ENCODE results near the gene AEBP1.

Gene AEBP1

DNA sequence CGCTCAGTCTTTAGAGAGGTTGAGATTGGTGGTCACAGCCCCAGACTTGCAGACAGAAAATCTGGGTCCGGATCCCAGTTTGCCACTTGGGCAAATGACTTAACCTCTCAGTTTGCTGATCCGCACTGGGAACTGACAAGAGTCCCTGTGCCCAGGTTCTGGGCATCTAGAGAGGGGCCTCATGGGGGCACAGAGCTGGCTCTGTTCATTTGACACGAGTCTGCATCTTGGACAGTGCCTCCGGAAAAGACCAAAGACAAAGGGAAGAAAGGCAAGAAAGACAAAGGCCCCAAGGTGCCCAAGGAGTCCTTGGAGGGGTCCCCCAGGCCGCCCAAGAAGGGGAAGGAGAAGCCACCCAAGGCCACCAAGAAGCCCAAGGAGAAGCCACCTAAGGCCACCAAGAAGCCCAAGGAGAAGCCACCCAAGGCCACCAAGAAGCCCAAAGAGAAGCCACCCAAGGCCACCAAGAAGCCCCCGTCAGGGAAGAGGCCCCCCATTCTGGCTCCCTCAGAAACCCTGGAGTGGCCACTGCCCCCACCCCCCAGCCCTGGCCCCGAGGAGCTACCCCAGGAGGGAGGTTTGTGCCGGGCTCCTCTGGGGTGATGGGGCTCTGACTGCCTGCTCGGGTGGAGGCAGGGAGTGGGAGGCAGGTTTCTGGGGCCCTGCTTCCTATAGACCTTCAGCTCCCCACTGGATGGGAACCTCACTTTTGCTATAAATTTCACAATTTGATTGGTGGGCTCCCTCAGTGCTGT is 2.3 kb downstream of the AEBP1 start:
- DNase-seq: no peak

DNA sequence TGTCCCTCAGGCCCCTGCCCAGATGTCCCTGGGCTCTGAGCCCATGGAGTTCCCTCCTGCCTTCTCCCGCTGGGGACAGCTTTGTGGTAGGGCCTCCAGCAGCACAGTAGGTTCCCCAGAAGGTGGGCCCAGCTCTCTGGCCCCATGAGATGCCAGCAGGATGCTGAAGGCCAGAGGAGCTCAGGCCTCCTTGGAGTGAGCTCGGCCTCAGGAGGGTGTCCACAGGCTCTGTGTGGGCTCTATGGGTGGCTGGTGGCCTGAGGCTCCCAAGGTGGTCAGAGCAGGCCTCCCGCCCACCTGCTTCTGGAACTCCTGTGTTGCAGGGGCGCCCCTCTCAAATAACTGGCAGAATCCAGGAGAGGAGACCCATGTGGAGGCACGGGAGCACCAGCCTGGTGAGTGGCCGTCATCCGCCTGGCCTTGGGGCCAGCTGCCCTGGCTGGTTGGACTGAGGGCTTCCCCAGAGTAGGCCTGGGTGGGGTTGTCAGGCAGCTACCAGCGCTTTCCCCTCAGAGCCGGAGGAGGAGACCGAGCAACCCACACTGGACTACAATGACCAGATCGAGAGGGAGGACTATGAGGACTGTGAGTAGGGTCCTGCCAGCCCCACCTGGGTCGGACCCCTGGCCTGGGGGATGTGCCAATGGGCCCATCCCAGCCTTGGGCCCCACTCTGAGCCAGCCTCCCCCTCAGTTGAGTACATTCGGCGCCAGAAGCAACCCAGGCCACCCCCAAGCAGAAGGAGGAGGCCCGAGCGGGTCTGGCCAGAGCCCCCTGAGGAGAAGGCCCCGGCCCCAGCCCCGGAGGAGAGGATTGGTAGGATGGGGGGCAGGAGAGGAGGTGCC is 3.2 kb downstream of the AEBP1 start:
- no peak for DNase-seq

DNA sequence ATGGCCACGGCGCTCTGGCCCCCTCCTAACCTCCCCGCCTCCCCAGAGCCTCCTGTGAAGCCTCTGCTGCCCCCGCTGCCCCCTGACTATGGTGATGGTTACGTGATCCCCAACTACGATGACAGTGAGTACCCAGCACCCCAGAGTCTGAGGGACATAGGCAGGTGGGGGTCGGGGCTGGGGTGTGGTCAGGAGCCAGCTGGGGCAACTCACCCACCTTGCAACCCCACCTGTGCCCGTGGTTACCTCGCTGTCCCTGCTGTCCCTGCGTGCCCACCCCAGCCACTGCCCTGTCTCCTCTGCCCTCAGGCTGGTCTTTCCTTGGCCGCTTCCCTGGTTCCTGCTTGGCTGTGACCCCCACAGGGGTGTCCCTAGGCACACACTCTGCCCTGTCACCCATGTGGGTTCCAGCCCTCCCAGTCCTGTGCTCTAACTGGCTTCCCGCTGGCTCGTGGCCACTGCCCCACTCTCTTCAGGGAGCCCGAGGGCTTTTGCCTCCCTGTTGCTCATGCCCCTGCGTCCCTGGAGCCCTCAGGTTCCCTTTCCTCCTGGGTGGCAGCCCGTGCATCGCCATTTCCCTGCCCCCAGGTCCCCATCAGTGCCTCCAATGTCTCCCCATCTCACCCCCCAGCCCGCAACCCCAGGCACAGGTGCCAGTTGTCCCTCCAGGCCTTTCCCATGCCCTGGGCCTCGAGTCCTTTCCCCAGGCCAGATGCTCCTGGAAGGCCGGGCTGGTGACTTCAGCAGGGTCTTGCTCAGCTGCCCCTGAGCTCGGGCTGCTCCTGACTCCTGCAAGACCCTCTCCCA is 4.0 kb downstream of the AEBP1 start:
- DNase-seq: no peak

DNA sequence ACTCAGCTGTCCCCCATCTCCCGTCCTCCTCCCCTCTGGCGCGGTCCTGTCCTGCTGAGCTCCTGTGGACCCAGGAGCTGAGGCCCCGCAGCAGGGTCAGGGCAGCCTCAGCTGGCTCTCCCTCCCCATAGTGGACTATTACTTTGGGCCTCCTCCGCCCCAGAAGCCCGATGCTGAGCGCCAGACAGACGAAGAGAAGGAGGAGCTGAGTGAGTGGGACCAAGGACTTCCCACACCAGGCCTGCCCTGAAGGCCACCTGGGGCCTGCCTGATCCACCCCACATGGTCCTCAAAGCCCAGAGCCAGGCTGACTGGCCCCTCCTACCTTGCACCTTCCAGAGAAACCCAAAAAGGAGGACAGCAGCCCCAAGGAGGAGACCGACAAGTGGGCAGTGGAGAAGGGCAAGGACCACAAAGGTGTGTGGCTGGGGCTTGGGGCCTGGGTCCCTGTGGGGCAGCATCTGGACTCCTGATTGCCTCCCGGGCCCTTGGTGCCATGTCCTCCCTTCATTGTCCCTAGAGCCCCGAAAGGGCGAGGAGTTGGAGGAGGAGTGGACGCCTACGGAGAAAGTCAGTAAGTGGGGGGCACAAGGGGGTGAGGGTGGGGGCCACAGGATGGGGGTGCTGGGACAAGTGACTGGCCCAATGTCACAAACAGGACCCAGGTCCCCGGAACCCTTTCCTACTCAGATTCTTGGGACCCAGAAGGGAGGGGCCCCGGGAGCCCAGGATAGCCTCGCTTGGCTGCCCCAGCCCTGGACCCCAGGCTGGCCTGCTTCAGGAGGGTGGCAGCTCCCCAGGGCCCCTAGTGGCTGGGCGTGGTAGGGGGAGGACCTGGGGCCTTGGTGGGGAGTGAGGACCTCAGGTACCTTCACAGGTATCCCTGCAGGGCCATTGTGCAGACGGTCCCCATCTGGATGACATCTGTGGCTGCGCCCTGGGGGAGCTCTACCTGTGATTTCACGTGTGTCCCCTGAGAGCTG is 4.9 kb downstream of the AEBP1 start:
- DNase-seq: no peak

DNA sequence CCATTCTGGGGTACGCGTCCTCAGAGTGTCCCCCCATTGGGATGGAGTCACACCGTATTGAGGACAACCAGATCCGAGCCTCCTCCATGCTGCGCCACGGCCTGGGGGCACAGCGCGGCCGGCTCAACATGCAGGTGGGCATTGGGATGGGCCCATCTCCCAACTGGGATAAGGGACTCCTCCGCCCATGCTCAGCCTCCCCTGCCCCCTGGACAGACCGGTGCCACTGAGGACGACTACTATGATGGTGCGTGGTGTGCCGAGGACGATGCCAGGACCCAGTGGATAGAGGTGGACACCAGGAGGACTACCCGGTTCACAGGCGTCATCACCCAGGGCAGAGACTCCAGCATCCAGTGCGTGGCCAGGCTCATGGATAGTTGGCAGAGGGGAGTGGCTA is 5.8 kb downstream of the AEBP1 start:
- DNase-seq: no peak

DNA sequence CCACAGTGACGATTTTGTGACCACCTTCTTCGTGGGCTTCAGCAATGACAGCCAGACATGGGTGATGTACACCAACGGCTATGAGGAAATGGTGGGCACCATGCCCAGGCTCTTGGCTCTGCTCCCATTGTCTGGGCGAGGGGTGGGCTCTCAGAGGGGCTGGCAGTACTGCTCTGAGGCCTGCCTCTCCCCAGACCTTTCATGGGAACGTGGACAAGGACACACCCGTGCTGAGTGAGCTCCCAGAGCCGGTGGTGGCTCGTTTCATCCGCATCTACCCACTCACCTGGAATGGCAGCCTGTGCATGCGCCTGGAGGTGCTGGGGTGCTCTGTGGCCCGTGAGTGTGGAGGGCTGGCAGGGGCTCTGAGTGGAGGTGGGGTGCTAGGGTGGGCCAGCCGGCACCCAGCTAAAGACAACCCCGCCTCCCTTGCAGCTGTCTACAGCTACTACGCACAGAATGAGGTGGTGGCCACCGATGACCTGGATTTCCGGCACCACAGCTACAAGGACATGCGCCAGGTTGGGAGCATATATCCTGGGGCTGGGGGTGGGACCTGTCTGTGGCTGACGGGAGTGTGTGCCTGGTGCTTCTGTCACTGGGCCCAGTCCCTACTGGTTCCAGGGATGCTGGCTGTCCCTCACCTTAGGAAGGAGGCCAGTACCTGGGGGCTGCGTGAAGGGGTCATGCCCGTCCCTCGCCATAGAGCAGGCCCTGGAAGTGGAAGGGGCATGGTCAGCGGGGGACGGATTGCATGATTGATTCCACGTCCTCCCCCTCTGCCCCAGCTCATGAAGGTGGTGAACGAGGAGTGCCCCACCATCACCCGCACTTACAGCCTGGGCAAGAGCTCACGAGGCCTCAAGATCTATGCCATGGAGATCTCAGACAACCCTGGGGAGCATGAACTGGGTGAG is 6.8 kb downstream of the AEBP1 start:
- no peak for DNase-seq

DNA sequence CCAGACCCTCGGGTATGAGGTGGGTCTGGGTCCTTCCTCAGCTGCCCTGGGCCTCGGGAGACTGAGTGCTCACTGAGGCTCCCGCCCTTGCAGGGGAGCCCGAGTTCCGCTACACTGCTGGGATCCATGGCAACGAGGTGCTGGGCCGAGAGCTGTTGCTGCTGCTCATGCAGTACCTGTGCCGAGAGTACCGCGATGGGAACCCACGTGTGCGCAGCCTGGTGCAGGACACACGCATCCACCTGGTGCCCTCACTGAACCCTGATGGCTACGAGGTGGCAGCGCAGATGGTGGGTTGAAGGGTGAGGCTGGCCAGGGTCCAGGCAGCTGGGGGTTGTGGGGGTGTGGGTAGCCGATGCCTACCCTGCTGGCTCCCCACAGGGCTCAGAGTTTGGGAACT is 7.6 kb downstream of the AEBP1 start:
- DNase-seq: no peak

DNA sequence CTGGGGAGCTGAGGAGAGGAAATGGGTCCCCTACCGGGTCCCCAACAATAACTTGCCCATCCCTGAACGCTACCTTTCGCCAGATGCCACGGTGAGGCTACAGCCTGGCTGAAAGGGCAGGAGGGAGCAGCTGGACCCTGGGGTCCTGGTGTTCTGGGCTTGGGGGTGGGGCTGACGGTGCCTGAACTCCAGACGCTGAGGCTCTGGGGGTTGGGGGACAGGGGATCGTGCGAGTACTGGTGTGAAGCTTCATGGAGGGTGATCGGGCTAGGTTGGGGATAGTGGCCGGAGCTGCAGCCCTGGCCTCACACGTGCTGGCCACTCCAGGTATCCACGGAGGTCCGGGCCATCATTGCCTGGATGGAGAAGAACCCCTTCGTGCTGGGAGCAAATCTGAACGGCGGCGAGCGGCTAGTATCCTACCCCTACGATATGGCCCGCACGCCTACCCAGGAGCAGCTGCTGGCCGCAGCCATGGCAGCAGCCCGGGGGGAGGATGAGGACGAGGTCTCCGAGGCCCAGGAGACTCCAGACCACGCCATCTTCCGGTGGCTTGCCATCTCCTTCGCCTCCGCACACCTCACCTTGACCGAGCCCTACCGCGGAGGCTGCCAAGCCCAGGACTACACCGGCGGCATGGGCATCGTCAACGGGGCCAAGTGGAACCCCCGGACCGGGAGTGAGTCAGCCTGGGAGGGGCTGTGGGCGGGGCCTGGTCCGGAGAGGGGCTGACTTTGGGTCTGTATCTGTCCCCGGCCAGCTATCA is 8.3 kb downstream of the AEBP1 start:
- DNase-seq: no peak

DNA sequence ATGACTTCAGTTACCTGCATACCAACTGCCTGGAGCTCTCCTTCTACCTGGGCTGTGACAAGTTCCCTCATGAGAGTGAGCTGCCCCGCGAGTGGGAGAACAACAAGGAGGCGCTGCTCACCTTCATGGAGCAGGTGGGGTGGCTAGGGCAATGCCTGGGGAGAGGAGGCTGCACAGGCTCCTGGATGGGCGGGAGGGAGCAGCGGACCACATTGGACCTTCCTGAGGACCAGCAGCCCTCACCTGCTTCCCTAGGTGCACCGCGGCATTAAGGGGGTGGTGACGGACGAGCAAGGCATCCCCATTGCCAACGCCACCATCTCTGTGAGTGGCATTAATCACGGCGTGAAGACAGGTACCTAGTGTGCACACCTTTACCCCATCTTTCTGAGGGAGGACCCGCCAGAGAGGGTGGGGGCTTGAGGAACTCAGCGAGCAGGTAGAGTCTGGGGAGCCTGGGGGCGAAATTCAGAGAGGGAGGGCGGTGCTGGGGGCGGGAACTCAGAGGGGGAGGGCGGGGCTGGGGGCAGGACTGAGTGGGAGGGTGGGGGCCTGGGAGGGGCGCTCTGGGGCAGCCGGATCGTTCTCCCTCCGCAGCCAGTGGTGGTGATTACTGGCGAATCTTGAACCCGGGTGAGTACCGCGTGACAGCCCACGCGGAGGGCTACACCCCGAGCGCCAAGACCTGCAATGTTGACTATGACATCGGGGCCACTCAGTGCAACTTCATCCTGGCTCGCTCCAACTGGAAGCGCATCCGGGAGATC is 9.0 kb downstream of the AEBP1 start:
- DNase-seq: no peak

DNA sequence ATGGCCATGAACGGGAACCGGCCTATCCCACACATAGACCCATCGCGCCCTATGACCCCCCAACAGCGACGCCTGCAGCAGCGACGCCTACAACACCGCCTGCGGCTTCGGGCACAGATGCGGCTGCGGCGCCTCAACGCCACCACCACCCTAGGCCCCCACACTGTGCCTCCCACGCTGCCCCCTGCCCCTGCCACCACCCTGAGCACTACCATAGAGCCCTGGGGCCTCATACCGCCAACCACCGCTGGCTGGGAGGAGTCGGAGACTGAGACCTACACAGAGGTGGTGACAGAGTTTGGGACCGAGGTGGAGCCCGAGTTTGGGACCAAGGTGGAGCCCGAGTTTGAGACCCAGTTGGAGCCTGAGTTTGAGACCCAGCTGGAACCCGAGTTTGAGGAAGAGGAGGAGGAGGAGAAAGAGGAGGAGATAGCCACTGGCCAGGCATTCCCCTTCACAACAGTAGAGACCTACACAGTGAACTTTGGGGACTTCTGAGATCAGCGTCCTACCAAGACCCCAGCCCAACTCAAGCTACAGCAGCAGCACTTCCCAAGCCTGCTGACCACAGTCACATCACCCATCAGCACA is 9.7 kb downstream of the AEBP1 start:
- no peak for DNase-seq

DNA sequence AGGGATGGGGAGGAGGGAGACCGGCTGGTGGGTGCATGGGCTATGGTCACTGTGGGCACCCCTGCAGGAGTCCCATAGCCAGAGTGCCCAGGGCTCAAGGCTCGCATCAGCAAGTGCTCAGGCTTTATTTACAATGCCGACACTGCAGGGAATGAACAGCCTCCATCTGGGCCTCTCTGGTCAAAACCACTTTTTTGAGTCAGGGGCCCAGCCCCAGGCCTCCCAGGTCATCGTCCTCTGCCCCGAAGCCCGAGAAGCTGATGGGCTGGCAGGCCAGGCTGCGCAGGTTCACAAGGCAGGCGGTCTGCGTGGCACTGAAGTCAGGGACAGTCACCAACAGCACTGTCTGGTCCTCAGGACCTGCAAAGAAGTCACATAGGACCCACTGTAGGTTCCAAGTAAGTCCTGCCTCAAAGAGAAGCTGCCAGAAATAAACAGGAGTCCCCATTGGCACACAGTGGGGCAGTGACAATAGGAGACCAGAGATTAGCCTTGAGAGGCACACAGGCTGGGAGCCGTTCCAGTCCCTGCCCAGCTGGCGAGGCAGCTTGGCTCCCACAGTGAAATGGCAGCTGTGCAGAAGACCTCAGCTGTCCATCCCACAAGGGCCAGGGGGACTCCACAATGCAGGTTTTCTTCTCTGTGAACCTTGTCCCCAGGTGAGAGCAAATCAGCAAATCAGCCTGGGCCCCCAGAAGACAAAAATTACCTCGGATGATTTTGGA is 10.6 kb downstream of the AEBP1 start:
- no peak for DNase-seq

DNA sequence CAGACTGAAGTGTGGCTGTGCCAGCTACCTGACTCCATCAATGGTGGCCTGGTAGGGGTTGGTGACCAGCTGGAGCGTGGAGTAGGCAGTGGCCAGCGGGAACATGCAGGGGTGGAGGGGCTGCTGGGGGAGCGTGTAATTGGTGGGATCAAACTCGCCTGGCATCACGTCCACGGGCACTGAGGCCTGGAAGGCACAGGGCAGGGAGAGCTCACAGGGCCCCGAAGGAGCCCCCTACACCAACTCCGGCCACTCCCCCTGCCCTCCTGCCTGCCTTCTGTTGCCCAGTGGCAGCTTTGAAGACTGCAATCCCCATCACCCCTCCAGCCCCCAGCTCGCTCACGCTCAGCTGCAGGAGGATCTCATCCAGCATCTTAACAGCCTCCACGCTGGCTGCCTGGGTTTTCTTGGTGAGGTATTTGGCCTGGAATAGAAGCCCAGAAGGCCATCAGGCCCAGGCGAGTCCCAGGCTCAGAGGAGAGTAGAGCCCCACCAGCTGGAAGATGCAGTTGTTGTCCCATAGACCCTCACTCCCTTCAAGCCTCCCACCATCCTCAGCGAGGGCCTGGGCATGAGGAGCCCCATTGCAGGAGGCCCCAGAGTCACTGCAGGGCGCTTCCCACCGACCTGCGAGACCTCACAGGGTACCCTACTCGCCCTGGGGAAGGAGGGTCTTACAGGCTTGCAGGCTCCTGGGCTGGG is 12.1 kb downstream of the AEBP1 start:
- no peak for DNase-seq

DNA sequence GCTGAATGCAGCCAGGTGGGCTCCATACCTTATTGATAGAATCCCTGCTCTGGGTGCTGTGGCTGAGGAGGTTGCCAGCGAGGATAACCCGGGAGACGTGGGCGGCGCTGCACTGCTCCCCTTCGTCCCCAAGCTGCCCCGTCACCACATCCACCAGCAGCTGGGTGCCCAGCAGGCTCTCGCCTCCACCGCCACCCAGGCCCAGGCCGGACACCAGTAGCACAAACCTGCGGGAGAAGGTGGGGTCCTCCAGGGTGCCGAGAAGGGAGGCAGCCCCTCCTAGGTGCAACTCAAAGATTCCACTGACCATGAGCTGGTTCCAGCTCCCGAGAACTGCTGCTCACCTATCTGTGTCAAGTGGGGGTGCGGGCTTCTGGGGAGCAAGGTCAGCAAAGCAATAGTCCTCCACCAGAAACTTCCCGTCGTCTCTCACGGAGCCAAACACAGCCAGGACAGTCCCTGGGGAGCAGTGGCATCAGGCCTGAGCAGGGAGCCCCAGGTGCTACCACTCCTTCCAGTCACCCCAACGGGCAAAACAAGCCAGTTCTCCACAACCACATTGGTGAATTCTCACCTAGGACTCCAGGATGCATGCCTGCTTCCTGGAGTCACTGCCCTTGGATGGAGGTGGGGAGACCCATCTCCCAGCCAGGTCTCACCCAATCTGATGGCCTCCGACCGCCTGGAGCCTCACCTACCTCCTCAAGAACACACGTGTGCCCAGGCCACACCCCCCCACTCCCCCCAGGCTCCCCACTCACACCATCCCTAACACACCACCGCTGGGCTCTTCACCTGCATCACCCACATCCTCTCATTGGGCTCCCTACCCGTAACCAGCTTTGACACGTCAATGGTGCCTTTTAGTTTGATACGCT is 12.9 kb downstream of the AEBP1 start:
- no peak for DNase-seq

DNA sequence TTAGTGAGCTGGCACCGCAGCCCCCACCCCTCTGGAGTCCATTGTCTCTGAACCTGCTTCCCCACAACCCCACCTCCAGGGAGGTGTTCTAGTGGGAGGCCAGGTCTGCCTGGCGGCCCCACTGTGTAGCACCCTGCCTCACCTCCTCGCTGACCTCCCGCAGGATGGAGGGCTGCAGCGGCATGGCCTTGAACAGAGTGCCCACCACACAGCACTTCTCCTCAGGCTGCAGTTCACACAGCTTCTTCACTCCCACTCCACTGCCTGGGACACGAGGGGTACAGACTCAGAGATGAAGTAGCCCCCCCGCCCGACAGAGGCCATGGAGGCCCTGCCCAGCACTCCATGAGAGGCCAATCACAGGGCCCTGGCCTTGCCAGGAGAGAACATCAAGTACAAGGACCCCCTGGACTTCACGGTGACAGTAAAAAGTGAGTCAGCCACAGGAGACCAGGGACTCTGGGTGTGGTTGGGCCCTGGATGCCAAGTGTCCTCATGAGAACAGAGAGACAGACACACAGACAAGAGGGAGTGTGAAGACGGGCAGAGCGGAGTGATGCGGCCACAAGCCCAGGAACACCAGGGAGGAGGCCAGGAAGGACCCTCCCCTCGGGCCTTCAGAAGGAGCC is 13.8 kb downstream of the AEBP1 start:
- DNase-seq: no peak

DNA sequence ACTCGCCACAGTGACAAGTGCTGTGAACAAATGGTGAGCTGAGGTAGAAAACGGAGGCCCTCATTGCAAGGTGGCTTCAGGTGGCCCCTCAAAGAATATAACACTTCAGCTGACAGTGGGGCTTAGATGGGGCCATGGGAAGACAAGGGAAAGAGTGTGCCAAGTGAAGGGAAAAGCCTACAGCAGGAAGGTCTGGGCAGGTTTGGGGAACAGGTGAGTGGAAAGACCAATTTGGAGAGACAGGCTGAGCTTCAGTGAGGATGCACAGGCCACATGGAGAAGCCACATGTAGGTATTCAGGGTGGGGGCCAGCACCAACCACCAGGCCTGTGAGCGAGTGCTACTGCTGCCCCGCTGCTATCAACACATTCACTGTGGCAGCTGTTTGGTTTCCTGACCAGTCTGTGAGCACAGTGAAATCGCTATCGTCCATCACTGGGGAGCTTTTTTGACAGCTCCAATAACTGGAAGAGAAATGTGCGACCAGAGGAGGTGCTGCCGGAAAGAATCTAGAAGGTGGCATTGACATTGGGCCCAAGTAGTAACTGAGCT is 15.8 kb downstream of the AEBP1 start:
- DNase-seq: no peak

DNA sequence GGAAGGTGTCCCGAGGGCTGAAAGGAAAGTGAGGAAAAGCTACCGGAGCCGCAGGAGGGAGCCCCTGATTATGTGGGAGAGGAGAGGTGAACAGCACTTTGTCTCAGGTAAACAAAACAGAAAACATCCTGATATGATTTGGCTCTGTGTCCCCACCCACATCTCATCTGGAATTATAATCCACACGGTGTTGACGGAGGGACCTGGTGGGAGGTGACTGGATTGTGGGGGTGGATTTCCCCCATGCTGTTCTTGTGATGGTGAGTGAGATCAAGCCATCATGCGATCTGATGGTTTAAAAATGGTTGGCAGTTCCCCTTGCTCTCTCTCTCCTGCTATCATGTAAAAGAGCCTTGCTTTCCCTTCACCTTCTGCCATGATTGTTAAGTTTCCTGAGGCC is 16.2 kb downstream of the AEBP1 start:
- no peak for DNase-seq

Measured in inflammatory macrophage treated with lipopolysaccharide for 4 hours (primary cell).